HG02840 (cell line): ENCODE results near the gene KDM4B.

Experiments
- ATAC-seq: cut with Tn5 transposase; IDR thresholded peaks from one replicate; pipeline ENCODE4 v1.9.1; 2021; ENCODE audit warnings: mild to moderate bottlenecking, moderate library complexity, moderate number of reproducible peaks; ENCODE audit not compliant: unreplicated experiment, low FRiP score

KDM4B gene

GRCh38 chr19:5030822-5031221 lies 61.9 kb downstream of the KDM4B start:
- ATAC-seq = no peak

- ATAC-seq = no peak
Observed at GRCh38 chr19:5031231-5032100, 62.6 kb downstream of the KDM4B start.

- no peak for ATAC-seq
Observed at GRCh38 chr19:5032101-5032967, 63.4 kb downstream of the KDM4B start.

GRCh38 chr19:5035105-5035761 lies 66.3 kb downstream of the KDM4B start:
- no peak for ATAC-seq

- ATAC-seq = no peak
Observed at GRCh38 chr19:5035793-5036697, 67.1 kb downstream of the KDM4B start.

- no peak for ATAC-seq
Observed at GRCh38 chr19:5036698-5037563, 68.0 kb downstream of the KDM4B start.

- ATAC-seq = no peak
Observed at GRCh38 chr19:5037936-5038335, 69.0 kb downstream of the KDM4B start.

DNA sequence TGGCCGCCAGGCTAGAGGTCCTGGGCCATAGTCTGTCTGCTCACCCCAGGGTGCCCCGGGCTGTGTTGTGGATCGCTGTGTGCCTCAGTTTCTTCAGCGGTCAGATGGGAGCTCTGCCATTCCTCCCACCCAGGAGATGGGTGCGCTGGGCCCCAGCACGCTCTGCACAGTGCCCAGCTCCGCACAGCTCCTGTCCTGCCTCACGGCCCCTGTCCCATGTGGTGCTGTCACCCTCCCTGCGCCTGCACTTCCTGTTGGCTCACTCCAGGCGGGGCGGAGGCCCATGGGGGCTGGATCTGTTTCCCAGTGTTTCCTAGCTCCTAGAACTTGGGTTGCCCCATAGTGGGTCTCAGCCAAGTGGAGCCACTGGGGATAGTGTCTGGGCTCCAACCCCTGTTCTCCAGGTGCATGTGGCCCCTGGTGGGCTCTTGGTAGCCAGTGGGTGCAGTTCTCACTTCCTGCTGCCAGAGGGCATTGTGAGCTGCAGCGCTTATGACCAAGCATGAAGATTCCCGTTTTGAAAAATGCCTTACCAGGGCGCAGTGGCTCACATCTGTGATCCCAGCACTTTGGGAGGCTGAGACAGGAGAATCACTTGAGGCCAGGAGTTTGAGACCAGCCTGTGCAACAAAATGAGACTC lies 69.8 kb downstream of the KDM4B start:
- ATAC-seq = no peak

DNA sequence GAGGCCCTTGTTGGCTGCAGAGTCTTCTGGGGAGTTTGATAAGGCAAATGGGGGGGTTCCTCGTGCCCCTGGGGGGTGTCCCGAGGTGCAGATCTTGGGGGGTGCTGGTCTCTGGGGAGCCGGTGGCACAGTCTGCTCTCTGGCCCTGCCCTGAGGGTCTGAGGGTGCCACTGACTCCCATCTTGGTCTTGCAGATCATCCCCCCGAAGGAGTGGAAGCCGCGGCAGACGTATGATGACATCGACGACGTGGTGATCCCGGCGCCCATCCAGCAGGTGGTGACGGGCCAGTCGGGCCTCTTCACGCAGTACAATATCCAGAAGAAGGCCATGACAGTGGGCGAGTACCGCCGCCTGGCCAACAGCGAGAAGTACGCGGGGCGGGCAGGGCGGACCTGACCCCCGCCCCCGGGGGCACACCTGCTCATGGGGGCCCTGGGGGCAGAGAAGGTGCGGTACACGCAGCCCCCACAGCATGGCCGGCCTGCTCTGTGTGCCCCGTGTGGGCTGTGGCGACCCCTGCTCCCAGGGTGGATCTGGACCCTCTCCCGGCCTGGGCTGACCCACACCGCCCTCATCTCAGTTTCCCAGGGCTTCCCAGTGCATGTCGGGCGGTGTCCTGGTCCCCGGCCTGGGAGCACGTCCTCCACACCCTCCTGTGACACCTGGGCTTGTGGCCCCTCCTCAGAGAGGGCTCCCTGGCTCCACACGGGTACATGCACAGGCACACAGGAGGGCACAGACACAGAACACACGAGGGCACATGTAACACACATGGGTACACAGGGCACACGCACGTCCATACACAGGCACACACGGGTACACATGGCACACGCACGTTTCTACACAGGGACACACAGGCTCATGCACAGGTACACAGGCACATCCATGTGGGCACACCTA lies 71.0 kb downstream of the KDM4B start:
- ATAC-seq = no peak

- no peak for ATAC-seq
Observed at GRCh38 chr19:5040544-5041167, 71.7 kb downstream of the KDM4B start.

- ATAC-seq = no peak
Observed at GRCh38 chr19:5041168-5041912, 72.4 kb downstream of the KDM4B start.

- ATAC-seq = no peak
Observed at GRCh38 chr19:5041913-5042187, 72.9 kb downstream of the KDM4B start.

GRCh38 chr19:5042556-5042955 lies 73.6 kb downstream of the KDM4B start:
- no peak for ATAC-seq

DNA sequence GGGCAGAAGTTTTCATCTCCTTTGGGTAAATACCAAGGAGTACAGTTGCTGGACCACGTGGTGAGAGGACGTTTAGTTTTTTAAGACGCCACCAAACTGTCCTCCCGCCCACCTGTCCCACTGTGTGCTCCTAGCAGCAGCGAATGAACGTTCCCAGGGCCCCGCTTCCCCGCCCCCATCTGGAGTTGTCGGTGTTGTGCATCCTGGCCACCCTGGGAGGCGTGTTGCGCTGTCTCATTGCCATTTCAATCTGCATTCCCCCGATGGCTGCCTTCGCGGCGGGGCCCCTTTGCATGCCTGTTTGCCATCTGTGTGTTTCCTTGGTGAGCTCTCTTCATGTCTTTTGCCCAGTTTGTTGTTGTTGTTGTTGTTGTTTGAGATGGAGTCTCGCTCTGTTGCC lies 76.1 kb downstream of the KDM4B start:
- ATAC-seq = no peak

- no peak for ATAC-seq
Observed at GRCh38 chr19:5045956-5046338, 77.0 kb downstream of the KDM4B start.

- ATAC-seq = no peak
Observed at GRCh38 chr19:5046339-5047039, 77.6 kb downstream of the KDM4B start.
